HepG2 (cell line): ENCODE data around the gene USE1. TPM values are rescaled to one million over a fixed set of nuclear protein-coding genes. Genes with fewer than 3 reads are reported as not detected.

Experiments used
- DMAP1 ChIP-seq: IDR thresholded peaks from 2 replicates; pipeline ENCODE4 v1.6.1; 2016
- FOXK1 ChIP-seq: sonication (generic); formaldehyde crosslinking; IDR thresholded peaks from 2 replicates; pipeline ENCODE4 v1.4.0; 2020; ENCODE audit warnings: low read depth, missing genetic modification reagents, borderline replicate concordance
- HNRNPUL1 ChIP-seq: fragments of 200-400 bp; formaldehyde crosslinking; IDR thresholded peaks from 2 replicates; pipeline ENCODE4 v1.6.1; 2017; ENCODE audit warnings: low read depth, mild to moderate bottlenecking, low read length, moderate library complexity
- KDM5A ChIP-seq: fragments of 200-600 bp; sonication (generic); IDR thresholded peaks from 2 replicates; pipeline ENCODE4 v1.7.0; 2018; ENCODE audit warnings: antibody characterized with exemption, mild to moderate bottlenecking, low read length, borderline replicate concordance
- NFRKB ChIP-seq: fragments of 450-650 bp; IDR thresholded peaks from 2 replicates; pipeline ENCODE4 v1.6.1; 2017
- ONECUT2 ChIP-seq: sonication (generic); formaldehyde crosslinking; IDR thresholded peaks from 2 replicates; pipeline ENCODE4 v1.4.0; 2020; ENCODE audit warnings: missing genetic modification reagents
- ZNF543 ChIP-seq: sonication (generic); formaldehyde crosslinking; IDR thresholded peaks from 2 replicates; pipeline ENCODE4 v1.4.0; 2020; ENCODE audit warnings: mild to moderate bottlenecking, missing genetic modification reagents
- ZNF547 ChIP-seq: sonication (generic); formaldehyde crosslinking; IDR thresholded peaks from 2 replicates; pipeline ENCODE4 v1.5.1; 2020; ENCODE audit warnings: mild to moderate bottlenecking, missing genetic modification reagents
- polyA plus RNA-seq, 8 experiments: library from polyadenylated mRNA; depleted of rRNA in 3 of 8; stranded (reverse) in 7 of 8; unstranded in 1 of 8; fragments of >200 nt; fragmentation: Illumina TruSeq in 4 of 8; extraction: Trizol in 4 of 8; gene quantifications; 2 replicates each; pipeline versions ENCODE4 v1.2.1 to v1.2.3, GENCODE V29; 2011 to 2016; ENCODE audit warnings: low read depth in 4 of 8, missing spikeins in 1 of 8, mixed read lengths in 1 of 8; ENCODE audit not compliant: insufficient read depth in 1 of 8
- total RNA-seq, 5 experiments: library from RNA; depleted of rRNA; stranded (reverse); fragments of >200 nt; fragmentation: Illumina TruSeq; extraction: Trizol; gene quantifications; 2 replicates each; pipeline ENCODE4 v1.2.3, GENCODE V29; 2016; ENCODE audit warnings: low read depth in 1 of 5
- TF ChIP-seq, protein P1 (sequence below): sonication (generic); formaldehyde crosslinking; conservative IDR thresholded peaks from 2 replicates; pipeline ENCODE4 v1.4.0; 2020; ENCODE audit warnings: missing genetic modification reagents
- TF ChIP-seq, protein P2 (sequence below): sonication (generic); formaldehyde crosslinking; IDR thresholded peaks from 2 replicates; pipeline ENCODE4 v1.5.1; 2020; ENCODE audit warnings: mild to moderate bottlenecking, missing genetic modification reagents, borderline replicate concordance
- TF ChIP-seq, protein P3 (sequence below): sonication (generic); formaldehyde crosslinking; IDR thresholded peaks from 2 replicates; pipeline ENCODE4 v1.5.0; 2020; ENCODE audit warnings: mild to moderate bottlenecking, missing genetic modification reagents, borderline replicate concordance

Gene USE1
- total and polyA plus RNA-seq, 2 of the 13 experiments (the other 11 are each of a cell fraction or from before 2014, with no cell fraction given), result 9.9 to 17.6 TPM

DNA sequence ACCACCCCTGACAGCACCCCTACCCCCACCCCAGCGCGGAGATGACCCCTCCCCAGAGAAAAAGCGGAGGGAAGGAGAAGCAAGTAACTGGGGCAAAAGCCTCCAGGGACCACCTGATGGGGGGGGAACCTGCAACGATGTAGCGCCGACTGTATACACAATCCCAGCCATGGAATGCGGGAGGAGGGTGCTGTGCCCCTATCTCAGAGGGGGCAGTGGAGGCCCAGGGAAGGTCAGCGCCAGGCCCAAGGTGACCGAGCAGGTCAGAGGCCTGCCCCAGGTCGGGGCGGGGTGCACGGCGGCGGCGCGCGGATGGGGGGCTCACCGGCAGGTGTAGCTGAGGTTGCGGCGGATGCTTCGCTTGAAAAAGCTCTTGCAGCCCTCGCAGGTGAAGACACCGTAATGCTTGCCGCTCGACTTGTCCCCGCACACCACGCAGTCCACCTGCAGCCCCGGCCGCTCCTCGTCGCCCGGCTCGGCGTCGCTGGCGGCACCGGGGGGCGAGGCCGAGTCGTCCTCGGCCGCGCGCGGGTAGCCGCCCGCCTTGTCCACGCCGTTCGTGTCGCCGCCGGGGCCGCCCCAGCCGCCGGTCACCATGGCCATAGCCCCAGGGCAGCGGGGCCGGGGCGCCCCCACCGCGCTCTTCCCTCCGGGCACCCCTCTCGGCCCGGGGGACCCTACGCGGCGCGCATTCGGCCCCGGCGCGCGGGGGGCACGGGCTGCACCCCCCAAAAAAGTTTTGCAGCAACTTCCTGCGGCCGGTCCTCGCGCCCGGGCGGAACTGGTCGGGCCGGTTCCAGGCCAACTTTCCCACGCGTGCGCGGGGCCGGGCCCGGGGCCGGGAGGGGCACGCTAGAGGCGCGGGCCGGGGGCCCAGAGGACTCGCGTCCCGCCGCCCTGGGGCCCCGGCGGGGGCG is 29.7 kb downstream of the USE1 start (continued):
- TF ChIP-seq, protein P1, sequence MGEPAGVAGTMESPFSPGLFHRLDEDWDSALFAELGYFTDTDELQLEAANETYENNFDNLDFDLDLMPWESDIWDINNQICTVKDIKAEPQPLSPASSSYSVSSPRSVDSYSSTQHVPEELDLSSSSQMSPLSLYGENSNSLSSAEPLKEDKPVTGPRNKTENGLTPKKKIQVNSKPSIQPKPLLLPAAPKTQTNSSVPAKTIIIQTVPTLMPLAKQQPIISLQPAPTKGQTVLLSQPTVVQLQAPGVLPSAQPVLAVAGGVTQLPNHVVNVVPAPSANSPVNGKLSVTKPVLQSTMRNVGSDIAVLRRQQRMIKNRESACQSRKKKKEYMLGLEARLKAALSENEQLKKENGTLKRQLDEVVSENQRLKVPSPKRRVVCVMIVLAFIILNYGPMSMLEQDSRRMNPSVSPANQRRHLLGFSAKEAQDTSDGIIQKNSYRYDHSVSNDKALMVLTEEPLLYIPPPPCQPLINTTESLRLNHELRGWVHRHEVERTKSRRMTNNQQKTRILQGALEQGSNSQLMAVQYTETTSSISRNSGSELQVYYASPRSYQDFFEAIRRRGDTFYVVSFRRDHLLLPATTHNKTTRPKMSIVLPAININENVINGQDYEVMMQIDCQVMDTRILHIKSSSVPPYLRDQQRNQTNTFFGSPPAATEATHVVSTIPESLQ (CRISPR knock-in tag), result no peak
- TF ChIP-seq NFRKB (no peak), ZNF543 (CRISPR knock-in tag) (no peak), DMAP1 (CRISPR knock-in tag) (no peak; the same call in 1 of the 2 replicates), ZNF547 (no peak), FOXK1 (no peak), ONECUT2 (CRISPR knock-in tag) (no peak), KDM5A (no peak), HNRNPUL1 (no peak)
- TF ChIP-seq, protein P2, sequence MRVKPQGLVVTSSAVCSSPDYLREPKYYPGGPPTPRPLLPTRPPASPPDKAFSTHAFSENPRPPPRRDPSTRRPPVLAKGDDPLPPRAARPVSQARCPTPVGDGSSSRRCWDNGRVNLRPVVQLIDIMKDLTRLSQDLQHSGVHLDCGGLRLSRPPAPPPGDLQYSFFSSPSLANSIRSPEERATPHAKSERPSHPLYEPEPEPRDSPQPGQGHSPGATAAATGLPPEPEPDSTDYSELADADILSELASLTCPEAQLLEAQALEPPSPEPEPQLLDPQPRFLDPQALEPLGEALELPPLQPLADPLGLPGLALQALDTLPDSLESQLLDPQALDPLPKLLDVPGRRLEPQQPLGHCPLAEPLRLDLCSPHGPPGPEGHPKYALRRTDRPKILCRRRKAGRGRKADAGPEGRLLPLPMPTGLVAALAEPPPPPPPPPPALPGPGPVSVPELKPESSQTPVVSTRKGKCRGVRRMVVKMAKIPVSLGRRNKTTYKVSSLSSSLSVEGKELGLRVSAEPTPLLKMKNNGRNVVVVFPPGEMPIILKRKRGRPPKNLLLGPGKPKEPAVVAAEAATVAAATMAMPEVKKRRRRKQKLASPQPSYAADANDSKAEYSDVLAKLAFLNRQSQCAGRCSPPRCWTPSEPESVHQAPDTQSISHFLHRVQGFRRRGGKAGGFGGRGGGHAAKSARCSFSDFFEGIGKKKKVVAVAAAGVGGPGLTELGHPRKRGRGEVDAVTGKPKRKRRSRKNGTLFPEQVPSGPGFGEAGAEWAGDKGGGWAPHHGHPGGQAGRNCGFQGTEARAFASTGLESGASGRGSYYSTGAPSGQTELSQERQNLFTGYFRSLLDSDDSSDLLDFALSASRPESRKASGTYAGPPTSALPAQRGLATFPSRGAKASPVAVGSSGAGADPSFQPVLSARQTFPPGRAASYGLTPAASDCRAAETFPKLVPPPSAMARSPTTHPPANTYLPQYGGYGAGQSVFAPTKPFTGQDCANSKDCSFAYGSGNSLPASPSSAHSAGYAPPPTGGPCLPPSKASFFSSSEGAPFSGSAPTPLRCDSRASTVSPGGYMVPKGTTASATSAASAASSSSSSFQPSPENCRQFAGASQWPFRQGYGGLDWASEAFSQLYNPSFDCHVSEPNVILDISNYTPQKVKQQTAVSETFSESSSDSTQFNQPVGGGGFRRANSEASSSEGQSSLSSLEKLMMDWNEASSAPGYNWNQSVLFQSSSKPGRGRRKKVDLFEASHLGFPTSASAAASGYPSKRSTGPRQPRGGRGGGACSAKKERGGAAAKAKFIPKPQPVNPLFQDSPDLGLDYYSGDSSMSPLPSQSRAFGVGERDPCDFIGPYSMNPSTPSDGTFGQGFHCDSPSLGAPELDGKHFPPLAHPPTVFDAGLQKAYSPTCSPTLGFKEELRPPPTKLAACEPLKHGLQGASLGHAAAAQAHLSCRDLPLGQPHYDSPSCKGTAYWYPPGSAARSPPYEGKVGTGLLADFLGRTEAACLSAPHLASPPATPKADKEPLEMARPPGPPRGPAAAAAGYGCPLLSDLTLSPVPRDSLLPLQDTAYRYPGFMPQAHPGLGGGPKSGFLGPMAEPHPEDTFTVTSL (CRISPR knock-in tag), result no peak
- TF ChIP-seq, protein P3, sequence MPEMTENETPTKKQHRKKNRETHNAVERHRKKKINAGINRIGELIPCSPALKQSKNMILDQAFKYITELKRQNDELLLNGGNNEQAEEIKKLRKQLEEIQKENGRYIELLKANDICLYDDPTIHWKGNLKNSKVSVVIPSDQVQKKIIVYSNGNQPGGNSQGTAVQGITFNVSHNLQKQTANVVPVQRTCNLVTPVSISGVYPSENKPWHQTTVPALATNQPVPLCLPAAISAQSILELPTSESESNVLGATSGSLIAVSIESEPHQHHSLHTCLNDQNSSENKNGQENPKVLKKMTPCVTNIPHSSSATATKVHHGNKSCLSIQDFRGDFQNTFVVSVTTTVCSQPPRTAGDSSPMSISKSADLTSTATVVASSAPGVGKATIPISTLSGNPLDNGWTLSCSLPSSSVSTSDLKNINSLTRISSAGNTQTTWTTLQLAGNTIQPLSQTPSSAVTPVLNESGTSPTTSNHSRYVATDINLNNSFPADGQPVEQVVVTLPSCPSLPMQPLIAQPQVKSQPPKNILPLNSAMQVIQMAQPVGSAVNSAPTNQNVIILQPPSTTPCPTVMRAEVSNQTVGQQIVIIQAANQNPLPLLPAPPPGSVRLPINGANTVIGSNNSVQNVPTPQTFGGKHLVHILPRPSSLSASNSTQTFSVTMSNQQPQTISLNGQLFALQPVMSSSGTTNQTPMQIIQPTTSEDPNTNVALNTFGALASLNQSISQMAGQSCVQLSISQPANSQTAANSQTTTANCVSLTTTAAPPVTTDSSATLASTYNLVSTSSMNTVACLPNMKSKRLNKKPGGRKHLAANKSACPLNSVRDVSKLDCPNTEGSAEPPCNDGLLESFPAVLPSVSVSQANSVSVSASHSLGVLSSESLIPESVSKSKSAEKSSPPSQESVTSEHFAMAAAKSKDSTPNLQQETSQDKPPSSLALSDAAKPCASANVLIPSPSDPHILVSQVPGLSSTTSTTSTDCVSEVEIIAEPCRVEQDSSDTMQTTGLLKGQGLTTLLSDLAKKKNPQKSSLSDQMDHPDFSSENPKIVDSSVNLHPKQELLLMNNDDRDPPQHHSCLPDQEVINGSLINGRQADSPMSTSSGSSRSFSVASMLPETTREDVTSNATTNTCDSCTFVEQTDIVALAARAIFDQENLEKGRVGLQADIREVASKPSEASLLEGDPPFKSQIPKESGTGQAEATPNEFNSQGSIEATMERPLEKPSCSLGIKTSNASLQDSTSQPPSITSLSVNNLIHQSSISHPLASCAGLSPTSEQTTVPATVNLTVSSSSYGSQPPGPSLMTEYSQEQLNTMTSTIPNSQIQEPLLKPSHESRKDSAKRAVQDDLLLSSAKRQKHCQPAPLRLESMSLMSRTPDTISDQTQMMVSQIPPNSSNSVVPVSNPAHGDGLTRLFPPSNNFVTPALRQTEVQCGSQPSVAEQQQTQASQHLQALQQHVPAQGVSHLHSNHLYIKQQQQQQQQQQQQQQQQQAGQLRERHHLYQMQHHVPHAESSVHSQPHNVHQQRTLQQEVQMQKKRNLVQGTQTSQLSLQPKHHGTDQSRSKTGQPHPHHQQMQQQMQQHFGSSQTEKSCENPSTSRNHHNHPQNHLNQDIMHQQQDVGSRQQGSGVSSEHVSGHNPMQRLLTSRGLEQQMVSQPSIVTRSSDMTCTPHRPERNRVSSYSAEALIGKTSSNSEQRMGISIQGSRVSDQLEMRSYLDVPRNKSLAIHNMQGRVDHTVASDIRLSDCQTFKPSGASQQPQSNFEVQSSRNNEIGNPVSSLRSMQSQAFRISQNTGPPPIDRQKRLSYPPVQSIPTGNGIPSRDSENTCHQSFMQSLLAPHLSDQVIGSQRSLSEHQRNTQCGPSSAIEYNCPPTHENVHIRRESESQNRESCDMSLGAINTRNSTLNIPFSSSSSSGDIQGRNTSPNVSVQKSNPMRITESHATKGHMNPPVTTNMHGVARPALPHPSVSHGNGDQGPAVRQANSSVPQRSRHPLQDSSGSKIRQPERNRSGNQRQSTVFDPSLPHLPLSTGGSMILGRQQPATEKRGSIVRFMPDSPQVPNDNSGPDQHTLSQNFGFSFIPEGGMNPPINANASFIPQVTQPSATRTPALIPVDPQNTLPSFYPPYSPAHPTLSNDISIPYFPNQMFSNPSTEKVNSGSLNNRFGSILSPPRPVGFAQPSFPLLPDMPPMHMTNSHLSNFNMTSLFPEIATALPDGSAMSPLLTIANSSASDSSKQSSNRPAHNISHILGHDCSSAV (CRISPR knock-in tag), result no peak
